OCI-LY1 (cell line): ENCODE measurements around the gene CDIPT.
"Not testable (repeated sequence)": the region's sequence is repeated elsewhere in the genome, so short reads cannot be mapped to it uniquely, and the experiment has no call there.

Experiments
- H2AFZ ChIP-seq: fragments of 200-600 bp; sonication (generic), shearing (Covaris generic); 2 replicates; pipeline ENCODE4 v1.6.0; 2014; ENCODE audit warnings: antibody characterized with exemption, mild to moderate bottlenecking, low read length
- H3F3A ChIP-seq: fragments of 200-600 bp; sonication (generic), shearing (Covaris generic); 2 replicates; pipeline ENCODE4 v1.6.0; 2014; ENCODE audit warnings: mild to moderate bottlenecking, antibody characterized with exemption, low read length, moderate library complexity; ENCODE audit not compliant: insufficient read depth
- H3K27ac ChIP-seq: fragments of 200-600 bp; sonication (generic); 2 replicates; pipeline ENCODE4 v1.5.1; 2014; ENCODE audit warnings: low read length, mixed run types, mild to moderate bottlenecking, low read depth; ENCODE audit not compliant: poor library complexity, severe bottlenecking
- H3K27me3 ChIP-seq: fragments of 200-600 bp; sonication (generic); 2 replicates; pipeline ENCODE4 v1.6.0; 2014; ENCODE audit warnings: antibody characterized with exemption, mild to moderate bottlenecking, low read length, moderate library complexity; ENCODE audit not compliant: insufficient read depth
- H3K36me3 ChIP-seq: fragments of 200-600 bp; sonication (generic); 2 replicates; pipeline ENCODE4 v1.6.1; 2014; ENCODE audit warnings: mild to moderate bottlenecking, antibody characterized with exemption, low read length, moderate library complexity, mixed read lengths; ENCODE audit not compliant: insufficient read depth
- H3K4me1 ChIP-seq: fragments of 200-600 bp; sonication (generic); 2 replicates; pipeline ENCODE4 v1.5.1; 2014; ENCODE audit warnings: mild to moderate bottlenecking, low read length, moderate library complexity; ENCODE audit not compliant: insufficient read depth, severe bottlenecking
- H3K4me2 ChIP-seq: fragments of 200-600 bp; sonication (generic), shearing (Covaris generic); 2 replicates; pipeline ENCODE4 v1.6.1; 2014; ENCODE audit warnings: low read length
- H3K4me3 ChIP-seq: fragments of 200-600 bp; sonication (generic); 2 replicates; pipeline ENCODE4 v1.5.1; 2014; ENCODE audit warnings: low read length, low read depth, mild to moderate bottlenecking, mixed read lengths; ENCODE audit not compliant: poor library complexity, severe bottlenecking
- H3K79me2 ChIP-seq: fragments of 200-600 bp; shearing (Covaris generic); 2 replicates; pipeline ENCODE4 v1.6.1; 2016; ENCODE audit warnings: mixed run types, low read length, mixed read lengths; ENCODE audit not compliant: insufficient read depth
- H3K9ac ChIP-seq: fragments of 200-600 bp; sonication (generic), shearing (Covaris generic); 2 replicates; pipeline ENCODE4 v1.6.1; 2014; ENCODE audit warnings: mild to moderate bottlenecking, low read length, mixed read lengths
- H3K9me2 ChIP-seq: fragments of 200-600 bp; sonication (generic), shearing (Covaris generic); 2 replicates; pipeline ENCODE4 v1.6.1; 2014; ENCODE audit warnings: low read depth, mild to moderate bottlenecking, low read length, mixed read lengths
- H3K9me3 ChIP-seq: fragments of 200-600 bp; shearing (Covaris generic); 2 replicates; pipeline ENCODE4 v1.6.1; 2014; ENCODE audit warnings: low read length, mixed read lengths
- H4K20me1 ChIP-seq: fragments of 200-600 bp; sonication (generic), shearing (Covaris generic); 2 replicates; pipeline ENCODE4 v1.6.0; 2016; ENCODE audit warnings: mild to moderate bottlenecking, low read length; ENCODE audit not compliant: insufficient read depth
- CTCF ChIP-seq: fragments of 200-600 bp; sonication (generic), shearing (Covaris generic); IDR thresholded peaks from 2 replicates; pipeline ENCODE4 v1.5.1; 2017; ENCODE audit warnings: mild to moderate bottlenecking, antibody characterized with exemption, low read length, moderate library complexity, mixed read lengths
- EZH2 ChIP-seq: fragments of 200-600 bp; sonication (generic), shearing (Covaris generic); IDR thresholded peaks from 2 replicates; pipeline ENCODE4 v1.8.0; 2017; ENCODE audit warnings: borderline replicate concordance, mixed run types, mild to moderate bottlenecking, antibody characterized with exemption, low read length, moderate library complexity, mixed read lengths

Gene CDIPT

GRCh38 chr16:29892458-29892813, 29.4 kb upstream of the CDIPT start:
- Histone ChIP-seq H3F3A (no peaks in the 10 kb centered on the region), H3K27ac (no peak overlapping the region), H3K9me2 (no peaks in the 10 kb centered on the region), H3K36me3 (no peaks in the 10 kb centered on the region), H3K27me3 (peaks cover 7% of the 10 kb centered on the region; the same call in 1 of the 2 replicates), H3K4me2 (no peak overlapping the region), H3K9me3 (no peaks in the 10 kb centered on the region), H3K4me1 (no peaks in the 10 kb centered on the region), H3K4me3 (no peak overlapping the region), H4K20me1 (no peaks in the 10 kb centered on the region), H3K9ac (no peak overlapping the region), H2AFZ (no peak overlapping the region), H3K79me2 (no peaks in the 10 kb centered on the region)
- TF ChIP-seq CTCF (no peak), EZH2 (no peak)

- no peak overlapping the region for H2AFZ ChIP-seq
- no peak overlapping the region for H3K27ac ChIP-seq
- H3K4me3 ChIP-seq: no peak overlapping the region
- no peak for TF ChIP-seq EZH2
- TF ChIP-seq CTCF: no peak
- H3K27me3 ChIP-seq: peaks cover 7% of the 10 kb centered on the region; the same call in 1 of the 2 replicates
- H4K20me1 ChIP-seq: no peaks in the 10 kb centered on the region
- no peaks in the 10 kb centered on the region for H3K4me1 ChIP-seq
- H3K79me2 ChIP-seq: no peaks in the 10 kb centered on the region
- no peak overlapping the region for H3K4me2 ChIP-seq
- no peaks in the 10 kb centered on the region for H3K9me3 ChIP-seq
- H3K36me3 ChIP-seq: no peaks in the 10 kb centered on the region
- no peaks in the 10 kb centered on the region for H3F3A ChIP-seq
- H3K9ac ChIP-seq: no peak overlapping the region
- no peaks in the 10 kb centered on the region for H3K9me2 ChIP-seq
These were observed 28.8 kb upstream of the CDIPT start for GRCh38 chr16:29891525-29892457.

- H3K4me3 ChIP-seq, H3K4me2 ChIP-seq, H3K36me3 ChIP-seq, H3F3A ChIP-seq, H3K9me2 ChIP-seq, H3K4me1 ChIP-seq, H3K79me2 ChIP-seq, H2AFZ ChIP-seq, H3K9me3 ChIP-seq, H4K20me1 ChIP-seq, H3K27me3 ChIP-seq, H3K27ac ChIP-seq, H3K9ac ChIP-seq: not testable (repeated sequence)
These were observed 26.3 kb upstream of the CDIPT start for GRCh38 chr16:29889372-29889771.

- 0 out of 2 replicates have a peak, but pooled peaks cover 7% of the 10 kb centered on the region for H3K27me3 ChIP-seq
- H3K9me3 ChIP-seq: no peaks in the 10 kb centered on the region
- no peak overlapping the region for H3K27ac ChIP-seq
- no peaks in the 10 kb centered on the region for H3K4me1 ChIP-seq
- no peaks in the 10 kb centered on the region for H3K9me2 ChIP-seq
- H3F3A ChIP-seq: no peaks in the 10 kb centered on the region
- H3K4me2 ChIP-seq: no peak overlapping the region
- H3K9ac ChIP-seq: no peak overlapping the region
- no peak overlapping the region for H3K4me3 ChIP-seq
- TF ChIP-seq CTCF (no peak), EZH2 (no peak)
- no peak overlapping the region for H2AFZ ChIP-seq
- no peaks in the 10 kb centered on the region for H4K20me1 ChIP-seq
- no peaks in the 10 kb centered on the region for H3K36me3 ChIP-seq
- no peaks in the 10 kb centered on the region for H3K79me2 ChIP-seq
These were observed 21.0 kb upstream of the CDIPT start for GRCh38 chr16:29883987-29884386.
